ENCODE measurements around the gene ADGRD2. TPM values are rescaled to one million over a fixed set of nuclear protein-coding genes. Genes with fewer than 3 reads are reported as not detected.
A peak's percentile ranks its signal among the peaks of the same experiment; 100 is the strongest.

The ADGRD2 gene
- total and polyA plus RNA-seq, 9 of the 15 experiments (the other 6 are each of a cell fraction or from before 2014, with no cell fraction given) = not detected

- peak overlapping the region in 1 of 2 experiments; percentile 81; a peak in 2 of 4 replicates for H3K9ac ChIP-seq (ENCODE audit: insufficient read depth in 1 of 2, low read depth in 2 of 2, low read length in 2 of 2)
- POLR2A ChIA-PET = no interaction called here
- CTCF ChIA-PET (ENCODE audit: low intra/inter-chr PET ratio) = no interaction called here
- TF ChIP-seq, protein P1, sequence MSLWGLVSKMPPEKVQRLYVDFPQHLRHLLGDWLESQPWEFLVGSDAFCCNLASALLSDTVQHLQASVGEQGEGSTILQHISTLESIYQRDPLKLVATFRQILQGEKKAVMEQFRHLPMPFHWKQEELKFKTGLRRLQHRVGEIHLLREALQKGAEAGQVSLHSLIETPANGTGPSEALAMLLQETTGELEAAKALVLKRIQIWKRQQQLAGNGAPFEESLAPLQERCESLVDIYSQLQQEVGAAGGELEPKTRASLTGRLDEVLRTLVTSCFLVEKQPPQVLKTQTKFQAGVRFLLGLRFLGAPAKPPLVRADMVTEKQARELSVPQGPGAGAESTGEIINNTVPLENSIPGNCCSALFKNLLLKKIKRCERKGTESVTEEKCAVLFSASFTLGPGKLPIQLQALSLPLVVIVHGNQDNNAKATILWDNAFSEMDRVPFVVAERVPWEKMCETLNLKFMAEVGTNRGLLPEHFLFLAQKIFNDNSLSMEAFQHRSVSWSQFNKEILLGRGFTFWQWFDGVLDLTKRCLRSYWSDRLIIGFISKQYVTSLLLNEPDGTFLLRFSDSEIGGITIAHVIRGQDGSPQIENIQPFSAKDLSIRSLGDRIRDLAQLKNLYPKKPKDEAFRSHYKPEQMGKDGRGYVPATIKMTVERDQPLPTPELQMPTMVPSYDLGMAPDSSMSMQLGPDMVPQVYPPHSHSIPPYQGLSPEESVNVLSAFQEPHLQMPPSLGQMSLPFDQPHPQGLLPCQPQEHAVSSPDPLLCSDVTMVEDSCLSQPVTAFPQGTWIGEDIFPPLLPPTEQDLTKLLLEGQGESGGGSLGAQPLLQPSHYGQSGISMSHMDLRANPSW (CRISPR knock-in tag; IDR thresholded peaks at IDR 0.05) = no peak
- peak; percentile 45; the same call in 1 of the 2 replicates for TF ChIP-seq L3MBTL2 (IDR thresholded peaks at IDR 0.05)
- no peak for TF ChIP-seq TAF15 (IDR thresholded peaks at IDR 0.05; ENCODE audit: low read depth, low read length)
- peak; percentile 53; the same call in 1 of the 2 replicates for TF ChIP-seq CTBP1 (IDR thresholded peaks at IDR 0.05; ENCODE audit: borderline replicate concordance)
- TF ChIP-seq KLF10 (CRISPR knock-in tag; IDR thresholded peaks at IDR 0.05) = no peak
- 0 out of 2 replicates have a peak, but pooled peaks have one; percentile 23 for TF ChIP-seq CREM (IDR thresholded peaks at IDR 0.05; ENCODE audit: low read depth)
- TF ChIP-seq NRF1 (conservative IDR thresholded peaks at IDR 0.05 in 1 of 2, IDR thresholded peaks at IDR 0.05 in 1 of 2) = peak; percentile 70 to 76
- TF ChIP-seq RFX7 (CRISPR knock-in tag; IDR thresholded peaks at IDR 0.05) = no peak
- TF ChIP-seq CBFA2T3 (IDR thresholded peaks at IDR 0.05) = peak; percentile 55
- TF ChIP-seq ZKSCAN3 (CRISPR knock-in tag; IDR thresholded peaks at IDR 0.05) = no peak
- peak in 1 of 2 experiments; percentile 47; a peak in 1 of 4 replicates for TF ChIP-seq MAZ (CRISPR knock-in tag; conservative IDR thresholded peaks at IDR 0.05 in 1 of 2, IDR thresholded peaks at IDR 0.05 in 1 of 2)
- TF ChIP-seq RCOR1 (IDR thresholded peaks at IDR 0.05; ENCODE audit: borderline replicate concordance in 1 of 2, low read depth in 2 of 2, low read length in 2 of 2) = 0 out of 4 replicates have a peak, but pooled peaks of 1 of the 2 experiments have one; percentile 25
- TF ChIP-seq, protein P2, sequence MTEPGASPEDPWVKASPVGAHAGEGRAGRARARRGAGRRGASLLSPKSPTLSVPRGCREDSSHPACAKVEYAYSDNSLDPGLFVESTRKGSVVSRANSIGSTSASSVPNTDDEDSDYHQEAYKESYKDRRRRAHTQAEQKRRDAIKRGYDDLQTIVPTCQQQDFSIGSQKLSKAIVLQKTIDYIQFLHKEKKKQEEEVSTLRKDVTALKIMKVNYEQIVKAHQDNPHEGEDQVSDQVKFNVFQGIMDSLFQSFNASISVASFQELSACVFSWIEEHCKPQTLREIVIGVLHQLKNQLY (CRISPR knock-in tag; conservative IDR thresholded peaks at IDR 0.05) = no peak
- peak; percentile 60 for TF ChIP-seq CXXC5 (CRISPR knock-in tag; IDR thresholded peaks at IDR 0.05)
- TF ChIP-seq DPF2 (IDR thresholded peaks at IDR 0.05) = peak; percentile 51
- TF ChIP-seq ESRRA (IDR thresholded peaks at IDR 0.05; ENCODE audit: borderline replicate concordance, low read depth) = 0 out of 2 replicates have a peak, but pooled peaks have one; percentile 20
- peak; percentile 73 for TF ChIP-seq ARID1B (IDR thresholded peaks at IDR 0.05)
These were observed 45.1 kb downstream of the ADGRD2 start for GRCh38 chr9:124495126-124496074.

More at GRCh38 chr9:124495126-124496074, 45.1 kb downstream of the ADGRD2 start:
- no peaks in the 10 kb centered on the region for H3K9me3 ChIP-seq (replicated peaks; ENCODE audit: control insufficient read depth, insufficient read depth, low read depth, low read length)
- DNase-seq (ENCODE audit: extremely low read depth in 1 of 4, low spot score in 3 of 4) (peak; percentile 50 to 73 (median 62)), ATAC-seq (peak; percentile 44), FAIRE-seq (no peak)
- H2AFZ ChIP-seq (ENCODE audit: low read depth, low read length) = peak overlapping the region; percentile 20; the same call in 1 of the 2 replicates
- 15% methylated on average over 29 of the region's 31 CpGs for WGBS (ENCODE audit: insufficient coverage, low coverage, missing lambda C conversion rate)
- H3K27me3 ChIP-seq (ENCODE audit: control insufficient read depth in 2 of 2, insufficient read depth in 2 of 2, low read length in 2 of 2) = peaks cover 19 to 84% of the 10 kb centered on the region in 2 experiments; a peak in 4 of 5 replicates
- H3K27ac ChIP-seq (ENCODE audit: extremely low read depth, low read depth, low read length) = no peak overlapping the region
- intact Hi-C loops (cut with micrococcal nuclease) = no loop called here
- peaks cover 23% of the 10 kb centered on the region; the same call in 1 of the 2 replicates for H4K20me1 ChIP-seq (replicated peaks; ENCODE audit: control insufficient read depth, insufficient read depth, low read length)
- in situ Hi-C loops (cut with MboI) = no loop called here
- H3K79me2 ChIP-seq (ENCODE audit: control insufficient read depth, insufficient read depth, low read length) = no peaks in the 10 kb centered on the region
- peak overlapping the region; percentile 10; the same call in 1 of the 2 replicates for H3K4me2 ChIP-seq (ENCODE audit: insufficient read depth, low read length)
- H3K4me3 ChIP-seq = no peak overlapping the region
- H3K9me1 ChIP-seq (ENCODE audit: control insufficient read depth, insufficient read depth, low read length) = no peaks in the 10 kb centered on the region
- no peaks in the 10 kb centered on the region for H3K36me3 ChIP-seq (ENCODE audit: control insufficient read depth, insufficient read depth, low read length)
- H3K4me1 ChIP-seq (replicated peaks in 1 of 2; ENCODE audit: control insufficient read depth in 2 of 2, insufficient read depth in 2 of 2, low read length in 2 of 2) = peaks cover 11 to 56% of the 10 kb centered on the region in 2 experiments; a peak in 3 of 5 replicates
- no TSS peak for BruUV-seq (replicated peaks)

Measured in K562 (cell line).